NB4 (cell line): ENCODE measurements around the gene GRIK4.
A peak's percentile ranks its signal among the peaks of the same experiment; 100 is the strongest.

Experiments used
- DNase-seq: peaks from one replicate; pipeline ENCODE4 v3.0.0; 2010; ENCODE audit warnings: low read depth
- H3K4me3 ChIP-seq: one replicate; pipeline ENCODE4 v1.5.1; 2011; ENCODE audit warnings: mild to moderate bottlenecking, low read depth, low read length, moderate library complexity
- MYC ChIP-seq: IDR thresholded peaks from 2 replicates; pipeline ENCODE4 v1.6.1; 2011; ENCODE audit warnings: low read depth, low read length
- POLR2A ChIP-seq: IDR thresholded peaks from 2 replicates; pipeline ENCODE4 v1.6.1; 2011; ENCODE audit warnings: mild to moderate bottlenecking; ENCODE audit not compliant: insufficient read length; ENCODE audit errors: extremely low read depth
- TF ChIP-seq, protein P1 (sequence below): IDR thresholded peaks from 2 replicates; pipeline ENCODE4 v1.6.1; 2011; ENCODE audit warnings: low read depth, low read length
- TF ChIP-seq, protein P2 (sequence below): IDR thresholded peaks from one replicate; pipeline ENCODE4 v1.5.1; 2012; ENCODE audit warnings: low read depth, low read length

GRIK4 gene

DNA sequence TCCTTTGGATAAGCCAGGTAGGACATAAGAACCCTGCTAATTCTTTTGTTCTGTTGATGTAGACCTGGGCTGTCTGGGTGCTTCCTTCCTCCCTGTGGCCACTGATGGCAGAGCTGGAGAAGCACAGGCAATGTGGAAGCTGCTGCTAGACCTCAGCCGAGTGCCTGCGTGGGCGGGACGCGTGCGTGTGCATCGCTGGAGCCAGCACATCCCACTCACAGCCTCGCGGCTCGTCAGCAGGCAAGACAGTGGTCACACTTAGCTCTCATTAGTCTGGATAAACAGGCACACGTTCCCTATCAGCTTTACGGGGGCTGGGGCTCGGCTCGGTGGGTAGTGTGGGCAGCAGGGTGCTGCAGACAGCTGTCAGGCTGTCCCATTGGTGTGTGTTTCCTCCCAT, 155.7 kb downstream of the GRIK4 start:
- DNase-seq = peak; percentile 43
- TF ChIP-seq, protein P1, sequence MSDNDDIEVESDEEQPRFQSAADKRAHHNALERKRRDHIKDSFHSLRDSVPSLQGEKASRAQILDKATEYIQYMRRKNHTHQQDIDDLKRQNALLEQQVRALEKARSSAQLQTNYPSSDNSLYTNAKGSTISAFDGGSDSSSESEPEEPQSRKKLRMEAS = no peak
- TF ChIP-seq MYC (no peak), POLR2A (no peak)
- TF ChIP-seq, protein P2, sequence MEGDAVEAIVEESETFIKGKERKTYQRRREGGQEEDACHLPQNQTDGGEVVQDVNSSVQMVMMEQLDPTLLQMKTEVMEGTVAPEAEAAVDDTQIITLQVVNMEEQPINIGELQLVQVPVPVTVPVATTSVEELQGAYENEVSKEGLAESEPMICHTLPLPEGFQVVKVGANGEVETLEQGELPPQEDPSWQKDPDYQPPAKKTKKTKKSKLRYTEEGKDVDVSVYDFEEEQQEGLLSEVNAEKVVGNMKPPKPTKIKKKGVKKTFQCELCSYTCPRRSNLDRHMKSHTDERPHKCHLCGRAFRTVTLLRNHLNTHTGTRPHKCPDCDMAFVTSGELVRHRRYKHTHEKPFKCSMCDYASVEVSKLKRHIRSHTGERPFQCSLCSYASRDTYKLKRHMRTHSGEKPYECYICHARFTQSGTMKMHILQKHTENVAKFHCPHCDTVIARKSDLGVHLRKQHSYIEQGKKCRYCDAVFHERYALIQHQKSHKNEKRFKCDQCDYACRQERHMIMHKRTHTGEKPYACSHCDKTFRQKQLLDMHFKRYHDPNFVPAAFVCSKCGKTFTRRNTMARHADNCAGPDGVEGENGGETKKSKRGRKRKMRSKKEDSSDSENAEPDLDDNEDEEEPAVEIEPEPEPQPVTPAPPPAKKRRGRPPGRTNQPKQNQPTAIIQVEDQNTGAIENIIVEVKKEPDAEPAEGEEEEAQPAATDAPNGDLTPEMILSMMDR = no peak
- no peak overlapping the region for H3K4me3 ChIP-seq

DNA sequence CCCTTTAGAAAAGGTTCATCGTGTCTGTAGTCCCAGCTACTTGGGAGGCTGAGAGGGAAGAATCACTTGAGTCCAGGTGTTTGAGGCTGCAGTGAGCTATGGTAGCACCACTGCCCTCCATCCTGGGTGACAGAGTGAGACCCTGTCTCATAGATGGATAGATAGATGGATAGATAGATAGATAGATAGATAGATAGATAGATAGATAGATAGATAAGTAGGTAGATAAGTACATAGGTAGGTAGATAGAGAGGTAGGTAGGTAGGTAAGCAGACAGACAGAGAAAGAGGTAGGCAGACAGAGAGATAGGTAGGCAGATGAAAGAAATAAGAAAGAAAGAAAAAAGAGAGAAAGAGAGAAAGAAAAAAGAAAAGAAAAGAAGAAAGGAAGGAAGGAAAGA, 156.4 kb downstream of the GRIK4 start:
- DNase-seq = no peak
- no peak for TF ChIP-seq POLR2A
- TF ChIP-seq, protein P1 = no peak
- TF ChIP-seq, protein P2 = no peak
- TF ChIP-seq MYC = no peak
- H3K4me3 ChIP-seq = no peak overlapping the region

DNA sequence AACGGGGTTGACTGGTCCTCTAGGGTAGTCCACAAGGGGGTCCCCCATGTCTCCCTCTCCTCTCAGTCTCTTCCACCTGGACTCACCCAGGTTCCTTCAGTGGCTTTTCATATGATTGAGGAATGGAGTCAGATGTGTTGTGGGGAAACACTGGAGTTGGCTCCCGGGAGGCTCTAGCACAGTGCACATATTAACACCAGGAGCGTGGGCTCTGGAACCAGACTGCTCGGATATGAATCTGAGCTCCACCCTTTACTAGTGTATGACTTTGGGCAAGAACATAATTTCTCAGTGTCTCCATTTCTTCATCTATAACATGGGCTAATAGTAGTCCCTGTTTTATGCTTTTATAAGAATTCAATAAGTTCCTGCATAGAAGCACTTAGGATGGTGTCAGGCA, 157.0 kb downstream of the GRIK4 start:
- no peak for DNase-seq
- TF ChIP-seq MYC (no peak), POLR2A (no peak)
- TF ChIP-seq, protein P1 = no peak
- TF ChIP-seq, protein P2 = no peak
- no peak overlapping the region for H3K4me3 ChIP-seq

DNA sequence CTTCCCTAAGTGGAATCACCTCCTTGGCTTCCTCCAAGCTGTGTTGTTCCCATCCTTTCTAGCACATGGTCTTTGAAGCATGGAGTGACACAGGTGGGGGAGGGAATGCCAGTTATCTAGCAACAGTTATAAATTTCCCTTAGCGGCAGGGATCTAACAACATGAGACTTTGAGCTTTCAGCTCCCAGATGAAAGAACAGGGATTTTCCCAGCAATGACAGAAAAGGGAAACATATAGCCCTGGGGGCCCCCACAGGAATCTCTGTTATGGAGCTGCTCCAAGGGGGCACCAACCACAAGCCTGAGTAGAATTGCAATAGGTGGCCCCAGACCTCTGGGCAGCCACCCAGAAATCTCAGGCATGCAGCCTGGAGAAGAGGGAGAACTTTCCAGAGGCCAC, 163.0 kb downstream of the GRIK4 start:
- TF ChIP-seq POLR2A = no peak
- TF ChIP-seq, protein P1 = no peak
- TF ChIP-seq, protein P2 = no peak

DNA sequence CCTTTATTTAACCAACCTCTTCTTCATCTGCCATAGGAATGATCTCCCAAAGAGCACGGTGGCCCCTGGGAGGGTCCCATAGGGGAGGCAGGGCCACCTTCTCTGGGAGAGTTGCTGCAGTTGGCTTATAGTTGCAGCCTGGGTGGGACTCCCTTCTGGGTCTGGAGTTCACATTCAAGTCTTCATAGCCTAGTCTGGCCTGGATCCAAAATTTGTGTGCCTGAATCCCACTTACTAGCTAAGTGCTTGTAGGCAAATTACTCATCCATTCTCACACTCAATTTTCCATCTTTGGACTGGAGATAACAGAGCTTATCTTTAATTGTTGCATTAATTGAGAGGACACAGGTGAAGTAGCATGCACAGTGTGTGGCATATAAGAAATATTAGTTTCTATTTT, 163.6 kb downstream of the GRIK4 start:
- no peak for DNase-seq
- TF ChIP-seq, protein P2 = no peak
- no peak for TF ChIP-seq MYC
- TF ChIP-seq POLR2A = no peak
- TF ChIP-seq, protein P1 = no peak
- no peak overlapping the region for H3K4me3 ChIP-seq

More for the DNA sequence above, 163.0 kb downstream of the GRIK4 start:
- no peak overlapping the region for H3K4me3 ChIP-seq
- DNase-seq = no peak

DNA sequence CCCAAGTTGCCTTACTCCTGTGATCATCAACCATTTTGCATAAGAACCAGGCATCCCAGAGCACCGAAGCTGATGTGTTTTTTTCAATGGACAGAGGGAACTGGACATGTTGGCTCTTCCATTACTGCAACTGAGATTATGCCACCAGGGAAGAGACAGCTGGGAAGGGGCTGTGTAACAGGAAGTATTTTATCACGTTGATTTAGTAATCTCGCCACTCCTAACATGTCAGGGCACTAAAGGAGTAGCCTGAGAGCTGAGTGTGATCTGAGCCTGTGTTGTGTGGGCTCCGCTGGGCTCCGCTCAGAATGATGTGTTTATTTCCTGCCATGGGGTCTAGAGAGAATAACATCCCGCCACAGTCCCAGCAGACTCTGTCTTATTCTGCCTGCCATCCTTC, 165.4 kb downstream of the GRIK4 start:
- TF ChIP-seq POLR2A (no peak), MYC (no peak)
- TF ChIP-seq, protein P1 = no peak
- TF ChIP-seq, protein P2 = no peak
- DNase-seq = no peak
- no peak overlapping the region for H3K4me3 ChIP-seq
